GM23248 (cell line): ENCODE measurements around the gene XIRP2.

Experiments
- EZH2 ChIP-seq: fragments of 200-600 bp; sonication (generic); IDR thresholded peaks from 2 replicates; pipeline ENCODE4 v1.6.1; 2018; ENCODE audit warnings: antibody characterized with exemption, mild to moderate bottlenecking; ENCODE audit not compliant: insufficient read depth, poor library complexity, severe bottlenecking
- EZH2phosphoT487 ChIP-seq: fragments of 200-600 bp; sonication (generic); IDR thresholded peaks from 2 replicates; pipeline ENCODE4 v1.6.1; 2018; ENCODE audit warnings: antibody characterized with exemption, moderate library complexity, mild to moderate bottlenecking, low read depth; ENCODE audit not compliant: insufficient read depth

DNA sequence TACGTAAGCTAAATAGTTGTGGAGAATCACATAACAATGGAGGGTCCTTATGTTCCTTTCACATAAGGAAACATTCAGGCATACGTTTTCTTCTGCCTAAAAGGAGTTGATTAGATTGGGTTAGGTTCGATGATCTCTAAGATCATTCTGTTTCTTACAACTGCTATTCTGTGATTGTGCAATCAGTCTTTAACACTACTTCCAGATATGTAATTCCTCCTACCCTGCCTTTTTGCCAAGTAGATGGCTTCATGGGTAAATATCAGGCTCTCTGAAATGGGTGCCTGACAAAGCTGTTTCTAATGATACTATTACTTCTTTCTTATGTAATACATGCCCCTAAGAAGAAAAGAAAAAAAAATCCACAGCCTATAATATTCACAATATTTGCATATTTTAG, 321.5 kb downstream of the XIRP2 start:
- TF ChIP-seq EZH2phosphoT487 (no peak), EZH2 (no peak)
